ENCODE results near the gene ZNF385D. TPM values are rescaled to one million over a fixed set of nuclear protein-coding genes. Genes with fewer than 3 reads are reported as not detected.

Gene ZNF385D
- total RNA-seq, 1 donor from 2014 or later: 0.10 TPM

GRCh38 chr3:21792176-21792575 lies 41.2 kb upstream of the ZNF385D start:
- Mint-ChIP-seq H3K4me3 (ENCODE audit: low read depth) (no peak overlapping the region), H3K27me3 (no peaks in the 10 kb centered on the region), H3K4me1 (ENCODE audit: low read depth) (no peaks in the 10 kb centered on the region), H3K9me3 (ENCODE audit: low read depth) (no peaks in the 10 kb centered on the region), H3K27ac (no peak overlapping the region), H3K36me3 (ENCODE audit: insufficient read depth) (no peaks in the 10 kb centered on the region)
- DNase-seq (ENCODE audit: low spot score, unreplicated experiment): no peak
- TF ChIP-seq CTCF (IDR thresholded peaks at IDR 0.05; ENCODE audit: unreplicated experiment): no peak

- no peak for DNase-seq (ENCODE audit: low spot score, unreplicated experiment)
- H3K9me3 Mint-ChIP-seq (ENCODE audit: low read depth): no peaks in the 10 kb centered on the region
- no peak overlapping the region for H3K4me3 Mint-ChIP-seq (ENCODE audit: low read depth)
- no peaks in the 10 kb centered on the region for H3K4me1 Mint-ChIP-seq (ENCODE audit: low read depth)
- no peak overlapping the region for H3K27ac Mint-ChIP-seq
- no peak for TF ChIP-seq CTCF (IDR thresholded peaks at IDR 0.05; ENCODE audit: unreplicated experiment)
- no peaks in the 10 kb centered on the region for H3K27me3 Mint-ChIP-seq
- H3K36me3 Mint-ChIP-seq (ENCODE audit: insufficient read depth): no peaks in the 10 kb centered on the region
Measured at GRCh38 chr3:21791356-21791755, 40.3 kb upstream of the ZNF385D start.

- TF ChIP-seq CTCF (IDR thresholded peaks at IDR 0.05; ENCODE audit: unreplicated experiment): no peak
- Mint-ChIP-seq H3K27ac (no peak overlapping the region), H3K9me3 (ENCODE audit: low read depth) (no peaks in the 10 kb centered on the region), H3K4me3 (ENCODE audit: low read depth) (no peak overlapping the region), H3K27me3 (no peaks in the 10 kb centered on the region), H3K36me3 (ENCODE audit: insufficient read depth) (no peaks in the 10 kb centered on the region), H3K4me1 (ENCODE audit: low read depth) (no peaks in the 10 kb centered on the region)
- DNase-seq (ENCODE audit: low spot score, unreplicated experiment): no peak
Measured at GRCh38 chr3:21790466-21790865, 39.5 kb upstream of the ZNF385D start.

GRCh38 chr3:21789730-21790129 lies 38.7 kb upstream of the ZNF385D start:
- H3K36me3 Mint-ChIP-seq (ENCODE audit: insufficient read depth): no peaks in the 10 kb centered on the region
- no peak overlapping the region for H3K4me3 Mint-ChIP-seq (ENCODE audit: low read depth)
- no peak for DNase-seq (ENCODE audit: low spot score, unreplicated experiment)
- H3K27ac Mint-ChIP-seq: no peak overlapping the region
- no peak for TF ChIP-seq CTCF (IDR thresholded peaks at IDR 0.05; ENCODE audit: unreplicated experiment)
- no peaks in the 10 kb centered on the region for H3K27me3 Mint-ChIP-seq
- H3K9me3 Mint-ChIP-seq (ENCODE audit: low read depth): no peaks in the 10 kb centered on the region
- H3K4me1 Mint-ChIP-seq (ENCODE audit: low read depth): no peaks in the 10 kb centered on the region

GRCh38 chr3:21786438-21786797 lies 35.4 kb upstream of the ZNF385D start:
- TF ChIP-seq CTCF (IDR thresholded peaks at IDR 0.05; ENCODE audit: unreplicated experiment): no peak
- Mint-ChIP-seq H3K4me1 (ENCODE audit: low read depth) (no peaks in the 10 kb centered on the region), H3K27me3 (no peaks in the 10 kb centered on the region), H3K36me3 (ENCODE audit: insufficient read depth) (no peaks in the 10 kb centered on the region), H3K4me3 (ENCODE audit: low read depth) (no peak overlapping the region), H3K27ac (no peak overlapping the region), H3K9me3 (ENCODE audit: low read depth) (no peaks in the 10 kb centered on the region)
- DNase-seq (ENCODE audit: low spot score, unreplicated experiment): no peak

Data from progenitor cell of endocrine pancreas (in vitro differentiated cells).